B cell (primary cell): ENCODE measurements around the gene STOML1. TPM values are rescaled to one million over a fixed set of nuclear protein-coding genes. Genes with fewer than 3 reads are reported as not detected.

ENCODE experiments used
- ATAC-seq: fragments of 200-7000 bp; cut with Tn5 transposase; one replicate; pipeline ENCODE4 v1.10.0; 2021; ENCODE audit warnings: low read depth, mild to moderate bottlenecking, moderate number of reproducible peaks, moderate library complexity
- CTCF ChIA-PET: fragments of 350-600 bp; sonication (Branson Sonifier 250); formaldehyde crosslinking; loops from one replicate; lab custom pipeline; 2021; ENCODE audit warnings: antibody characterized with exemption, inconsistent platforms; lab: Charles Lee
- POLR2A ChIA-PET: fragments of 350-600 bp; sonication (Branson Sonifier 250); formaldehyde crosslinking; loops from one replicate; lab custom pipeline; 2021; ENCODE audit warnings: antibody characterized with exemption; lab: Charles Lee
- DNase-seq: peaks from one replicate; pipeline ENCODE4 v3.0.0; 2013
- H2AFZ ChIP-seq: 2 replicates; pipeline ENCODE4 v1.6.1; 2012; ENCODE audit warnings: mild to moderate bottlenecking, low read depth, low read length; ENCODE audit not compliant: insufficient read depth, poor library complexity, severe bottlenecking
- H3K27ac ChIP-seq, 2 donors: 1 replicate in 1 of 2; 2 replicates in 1 of 2; pipeline ENCODE4 v1.5.1; 2012 to 2013; ENCODE audit warnings: low read length in 2 of 2, mild to moderate bottlenecking in 2 of 2, moderate library complexity in 1 of 2
- H3K27me3 ChIP-seq, 4 experiments: fragments of 200-600 bp in 1 of 4; sonication (generic) in 1 of 4; replicated peaks in 1 of 4; 1 replicate in 2 of 4; 2 replicates in 2 of 4; pipeline versions ENCODE4 v1.6.1 to v1.7.0; 2013 to 2016; ENCODE audit warnings: low read length in 3 of 4, mild to moderate bottlenecking in 2 of 4, mixed read lengths in 1 of 4, moderate library complexity in 1 of 4; ENCODE audit not compliant: insufficient read depth in 4 of 4, control insufficient read depth in 3 of 4; ENCODE audit errors: control extremely low read depth in 1 of 4
- H3K36me3 ChIP-seq, 2 experiments: replicated peaks in 1 of 2; 1 replicate in 1 of 2; 2 replicates in 1 of 2; pipeline versions ENCODE4 v1.6.1 to v1.7.1; 2013; ENCODE audit warnings: low read length in 1 of 2; ENCODE audit not compliant: insufficient read depth in 2 of 2, control insufficient read depth in 1 of 2; ENCODE audit errors: control extremely low read depth in 1 of 2, extremely low read depth in 1 of 2
- H3K4me1 ChIP-seq, 2 donors: fragments of 200-600 bp in 1 of 2; sonication (generic) in 1 of 2; 1 replicate in 1 of 2; 2 replicates in 1 of 2; pipeline versions ENCODE4 v1.5.1 to v1.6.1; 2013 to 2017; ENCODE audit warnings: low read length in 2 of 2; ENCODE audit not compliant: control insufficient read depth in 2 of 2, insufficient read depth in 2 of 2
- H3K4me2 ChIP-seq: replicated peaks from 2 replicates; pipeline ENCODE3; 2012; ENCODE audit warnings: mild to moderate bottlenecking, low read depth, low read length; ENCODE audit not compliant: poor library complexity, severe bottlenecking
- H3K4me3 ChIP-seq, 5 experiments: fragments of 200-600 bp in 1 of 5; sonication (generic) in 1 of 5; 1 replicate in 3 of 5; 2 replicates in 2 of 5; pipeline versions ENCODE4 v1.5.1 to v1.7.0; 2011 to 2016; ENCODE audit warnings: low read length in 4 of 5, mild to moderate bottlenecking in 4 of 5, low read depth in 2 of 5, control low read depth in 1 of 5, moderate library complexity in 1 of 5; ENCODE audit not compliant: insufficient read depth in 1 of 5; ENCODE audit errors: control extremely low read depth in 1 of 5, extremely low read depth in 1 of 5
- H3K79me2 ChIP-seq: fragments of 200-600 bp; sonication (generic); one replicate; pipeline ENCODE4 v1.6.0; 2016; ENCODE audit warnings: low read length; ENCODE audit not compliant: control insufficient read depth, insufficient read depth
- H3K9ac ChIP-seq: fragments of 200-600 bp; sonication (generic); 2 replicates; pipeline ENCODE4 v1.6.1; 2017; ENCODE audit warnings: mild to moderate bottlenecking, low read length, moderate library complexity
- H3K9me3 ChIP-seq, 3 donors: one replicate each; pipeline versions ENCODE4 v1.6.1 to v1.7.1; 2013; ENCODE audit warnings: low read length in 2 of 3; ENCODE audit not compliant: control insufficient read depth in 2 of 3, insufficient read depth in 1 of 3; ENCODE audit errors: control extremely low read depth in 1 of 3
- H4K20me1 ChIP-seq: 2 replicates; pipeline ENCODE4 v1.6.0; 2012; ENCODE audit warnings: mild to moderate bottlenecking, low read length; ENCODE audit not compliant: insufficient read depth, control insufficient read depth, poor library complexity, severe bottlenecking
- H3K27ac Mint-ChIP-seq: one replicate; pipeline ENCODE4 v1.8.0; 2021; ENCODE audit warnings: mixed read lengths
- H3K27me3 Mint-ChIP-seq: one replicate; pipeline ENCODE4 v1.8.0; 2021; ENCODE audit warnings: mixed read lengths
- H3K4me1 Mint-ChIP-seq: one replicate; pipeline ENCODE4 v1.8.0; 2021; ENCODE audit warnings: mixed read lengths
- H3K4me3 Mint-ChIP-seq: one replicate; pipeline ENCODE4 v1.8.0; 2021; ENCODE audit warnings: mixed read lengths
- H3K9me3 Mint-ChIP-seq: one replicate; pipeline ENCODE4 v1.8.0; 2022; ENCODE audit warnings: mixed read lengths; ENCODE audit not compliant: insufficient read depth
- CTCF ChIP-seq: fragments of 200-600 bp; IDR thresholded peaks from one replicate; pipeline ENCODE4 v1.8.0; 2022; ENCODE audit warnings: antibody characterized with exemption, mild to moderate bottlenecking
- EZH2 ChIP-seq: IDR thresholded peaks from 2 replicates; pipeline ENCODE4 v1.6.1; 2012; ENCODE audit warnings: borderline replicate concordance, low read depth, mild to moderate bottlenecking, moderate library complexity, low read length; ENCODE audit not compliant: insufficient read depth, poor library complexity, severe bottlenecking
- WGBS: methylation state at CpG from one replicate; pipeline ENCODE4 v1.1.5; 2013; ENCODE audit warnings: missing lambda C conversion rate; ENCODE audit not compliant: insufficient coverage; 5-methylcytosine and 5-hydroxymethylcytosine counted together
- intact Hi-C: fragments of 100-400 bp; cut with micrococcal nuclease; formaldehyde crosslinking; loops from one replicate; pipeline ENCODE4 v1.10.0; 2022
- polyA plus RNA-seq: library from polyadenylated mRNA; depleted of rRNA; stranded (reverse); fragments of >200 nt; gene quantifications from 2 replicates; pipeline ENCODE4 v1.2.3, GENCODE V29; 2012
- total RNA-seq, 2 donors: library from RNA; stranded (reverse); fragments of 120-200 nt in 1 of 2; gene quantifications; 1 replicate in 1 of 2; 2 replicates in 1 of 2; pipeline versions ENCODE4 v1.2.3 to v1.2.4, GENCODE V29; 2013 to 2022

The STOML1 gene
- total and polyA plus RNA-seq, 2 donors (not counting 1 experiment from before 2014, with no cell fraction given) = 6.2 to 11.3 TPM

- TF ChIP-seq CTCF = no peak
- TF ChIP-seq EZH2 = no peak
- ATAC-seq = peak; percentile 84
- no peaks in the 10 kb centered on the region for H3K27me3 Mint-ChIP-seq
- Histone ChIP-seq H3K4me3 (peak within 1 kb of the TSS; percentile 82 to 96 (median 89)), H3K9me3 (no peaks in the 10 kb centered on the region), H4K20me1 (peaks cover 21% of the 10 kb centered on the region), H3K4me1 (peaks cover 52 to 74% of the 10 kb centered on the region in 2 donors), H3K27me3 (no peaks in the 10 kb centered on the region), H2AFZ (peak within 1 kb of the TSS; percentile 96), H3K4me2 (peak within 1 kb of the TSS; percentile 94), H3K27ac (peak within 1 kb of the TSS; percentile 82 to 90), H3K79me2 (peaks cover 76% of the 10 kb centered on the region), H3K9ac (peak within 1 kb of the TSS; percentile 91), H3K36me3 (peaks cover 0 to 18% of the 10 kb centered on the region in 2 experiments)
- peak; percentile 93 for DNase-seq
- POLR2A ChIA-PET = interaction anchor here (0.9 to 1.1 kb wide), 2 partner anchors 13 to 54 kb away, joined by 4 to 5 read pairs; no protein-coding TSS in a partner anchor
- no peaks in the 10 kb centered on the region for H3K9me3 Mint-ChIP-seq
- intact Hi-C loops = loop anchor here (5.0 to 10.0 kb wide), 8 partner anchors 357 to 1908 kb away; partner anchors contain the start of genes ARID3B, FBXO22, MYO9A and SENP8
- CTCF ChIA-PET = interaction anchor here (0.7 to 3.5 kb wide), 16 partner anchors 8 to 127 kb away, joined by 3 to 24 read pairs (median 4); no protein-coding TSS in a partner anchor
- H3K27ac Mint-ChIP-seq = peak within 1 kb of the TSS; percentile 83
- H3K4me1 Mint-ChIP-seq = peaks cover 62% of the 10 kb centered on the region
- WGBS = 0% methylated on average over 20 of the region's 27 CpGs
- peak within 1 kb of the TSS; percentile 87 for H3K4me3 Mint-ChIP-seq
Measured at GRCh38 chr15:73994413-73994883, 2.4 kb upstream of the STOML1 start, which contains the start of gene PML. PML (plus strand) TSS chr15:73994716; CDS start chr15:73994813, 97 bp downstream.
